HepG2 (cell line): Measurements from ENCODE around the gene HELZ2. TPM values are rescaled to one million over a fixed set of nuclear protein-coding genes. Genes with fewer than 3 reads are reported as not detected.

ENCODE experiments used
- DR1 ChIP-seq: sonication (generic); formaldehyde crosslinking; IDR thresholded peaks from 2 replicates; pipeline ENCODE4 v1.8.0; 2021; ENCODE audit warnings: mild to moderate bottlenecking, missing genetic modification reagents, inconsistent platforms
- E2F2 ChIP-seq: sonication (generic); formaldehyde crosslinking; IDR thresholded peaks from 2 replicates; pipeline ENCODE4 v1.4.0; 2020; ENCODE audit warnings: missing genetic modification reagents, borderline replicate concordance
- HHEX ChIP-seq: IDR thresholded peaks from 2 replicates; pipeline ENCODE4 v1.6.1; 2016; ENCODE audit warnings: control low read depth
- HNRNPLL ChIP-seq: fragments of 200-400 bp; formaldehyde crosslinking; IDR thresholded peaks from 2 replicates; pipeline ENCODE4 v1.6.1; 2017; ENCODE audit warnings: mild to moderate bottlenecking, low read depth, low read length; ENCODE audit not compliant: poor library complexity, severe bottlenecking
- IRX3 ChIP-seq: sonication (generic); formaldehyde crosslinking; IDR thresholded peaks from 2 replicates; pipeline ENCODE4 v1.8.1; 2023; ENCODE audit warnings: mild to moderate bottlenecking, low read depth, missing genetic modification reagents, borderline replicate concordance
- JUND ChIP-seq: sonication (generic); formaldehyde crosslinking; IDR thresholded peaks from 2 replicates; pipeline ENCODE4 v1.8.0; 2022; ENCODE audit warnings: mild to moderate bottlenecking, missing genetic modification reagents
- MLLT10 ChIP-seq: sonication (generic); formaldehyde crosslinking; IDR thresholded peaks from 2 replicates; pipeline ENCODE4 v1.4.0; 2020; ENCODE audit warnings: missing genetic modification reagents
- NFKBIZ ChIP-seq: IDR thresholded peaks from 2 replicates; pipeline ENCODE4 v1.6.1; 2018; ENCODE audit warnings: missing genetic modification reagents, missing compliant biosample characterization
- PBX2 ChIP-seq: IDR thresholded peaks from 2 replicates; pipeline ENCODE4 v1.6.1; 2016; ENCODE audit warnings: control low read depth
- PHF20 ChIP-seq: sonication (generic); formaldehyde crosslinking; IDR thresholded peaks from 2 replicates; pipeline ENCODE4 v1.5.0; 2020; ENCODE audit warnings: mild to moderate bottlenecking, missing genetic modification reagents
- SIN3B ChIP-seq: fragments of 150-350 bp; IDR thresholded peaks from 2 replicates; pipeline ENCODE4 v1.6.1; 2014; ENCODE audit warnings: low read length
- SOX5 ChIP-seq: IDR thresholded peaks from 2 replicates; pipeline ENCODE4 v1.6.1; 2016; ENCODE audit warnings: borderline replicate concordance
- THAP11 ChIP-seq: IDR thresholded peaks from 2 replicates; pipeline ENCODE4 v1.6.1; 2016; ENCODE audit warnings: missing biosample characterization, missing genetic modification reagents
- YEATS2 ChIP-seq: sonication (generic); formaldehyde crosslinking; IDR thresholded peaks from 2 replicates; pipeline ENCODE4 v1.4.0; 2020; ENCODE audit warnings: missing genetic modification reagents, borderline replicate concordance
- ZBED4 ChIP-seq: sonication (generic); formaldehyde crosslinking; IDR thresholded peaks from 2 replicates; pipeline ENCODE4 v1.4.0; 2020; ENCODE audit warnings: missing genetic modification reagents, borderline replicate concordance
- ZNF143 ChIP-seq: sonication (generic); formaldehyde crosslinking; IDR thresholded peaks from 2 replicates; pipeline ENCODE4 v1.4.0; 2020; ENCODE audit warnings: missing genetic modification reagents
- ZNF510 ChIP-seq: sonication (generic); formaldehyde crosslinking; IDR thresholded peaks from 2 replicates; pipeline ENCODE4 v1.4.0; 2020; ENCODE audit warnings: low read depth, mild to moderate bottlenecking, missing genetic modification reagents
- ZNF7 ChIP-seq: IDR thresholded peaks from 2 replicates; pipeline ENCODE4 v1.6.1; 2016; ENCODE audit warnings: missing biosample characterization, missing genetic modification reagents
- ZNF713 ChIP-seq: sonication (generic); formaldehyde crosslinking; IDR thresholded peaks from 2 replicates; pipeline ENCODE4 v1.4.0; 2020; ENCODE audit warnings: mild to moderate bottlenecking, missing genetic modification reagents
- ZNF776 ChIP-seq: sonication (generic); formaldehyde crosslinking; IDR thresholded peaks from 2 replicates; pipeline ENCODE4 v1.4.0; 2020; ENCODE audit warnings: mild to moderate bottlenecking, missing genetic modification reagents
- polyA plus RNA-seq, 8 experiments: library from polyadenylated mRNA; depleted of rRNA in 3 of 8; stranded (reverse) in 7 of 8; unstranded in 1 of 8; fragments of >200 nt; fragmentation: Illumina TruSeq in 4 of 8; extraction: Trizol in 4 of 8; gene quantifications; 2 replicates each; pipeline versions ENCODE4 v1.2.1 to v1.2.3, GENCODE V29; 2011 to 2016; ENCODE audit warnings: low read depth in 4 of 8, missing spikeins in 1 of 8, mixed read lengths in 1 of 8; ENCODE audit not compliant: insufficient read depth in 1 of 8
- total RNA-seq, 5 experiments: library from RNA; depleted of rRNA; stranded (reverse); fragments of >200 nt; fragmentation: Illumina TruSeq; extraction: Trizol; gene quantifications; 2 replicates each; pipeline ENCODE4 v1.2.3, GENCODE V29; 2016; ENCODE audit warnings: low read depth in 1 of 5
- TF ChIP-seq, protein P1 (sequence below): sonication (generic); formaldehyde crosslinking; IDR thresholded peaks from 2 replicates; pipeline ENCODE4 v1.5.0; 2020; ENCODE audit warnings: missing genetic modification reagents

HELZ2 gene
- total and polyA plus RNA-seq, 2 of the 13 experiments (the other 11 are each of a cell fraction or from before 2014, with no cell fraction given): 9.6 to 10.1 TPM

GRCh38 chr20:63577317-63577894, 3.4 kb upstream of the HELZ2 start (continued):
- TF ChIP-seq ZNF713 (CRISPR knock-in tag) (no peak), ZNF510 (CRISPR knock-in tag) (no peak), YEATS2 (CRISPR knock-in tag) (peak; percentile 40; the same call in 1 of the 2 replicates), ZNF7 (CRISPR knock-in tag) (no peak), IRX3 (CRISPR knock-in tag) (0 out of 2 replicates have a peak, but pooled peaks have one; percentile 49), JUND (CRISPR knock-in tag) (0 out of 2 replicates have a peak, but pooled peaks have one; percentile 21), HNRNPLL (peak; percentile 30), SOX5 (CRISPR knock-in tag) (peak; percentile 42; the same call in 1 of the 2 replicates), PHF20 (0 out of 2 replicates have a peak, but pooled peaks have one; percentile 20), DR1 (CRISPR knock-in tag) (peak; percentile 32; the same call in 1 of the 2 replicates), ZNF776 (CRISPR knock-in tag) (0 out of 2 replicates have a peak, but pooled peaks have one; percentile 45), PBX2 (CRISPR knock-in tag) (peak; percentile 17; the same call in 1 of the 2 replicates), MLLT10 (no peak), NFKBIZ (CRISPR knock-in tag) (peak; percentile 77; the same call in 1 of the 2 replicates), ZNF143 (CRISPR knock-in tag) (0 out of 2 replicates have a peak, but pooled peaks have one; percentile 19), THAP11 (CRISPR knock-in tag) (peak; percentile 67), E2F2 (CRISPR knock-in tag) (peak; percentile 57; the same call in 1 of the 2 replicates), HHEX (CRISPR knock-in tag) (0 out of 2 replicates have a peak, but pooled peaks have one; percentile 35), SIN3B (no peak), ZBED4 (CRISPR knock-in tag) (0 out of 2 replicates have a peak, but pooled peaks have one; percentile 30)
- TF ChIP-seq, protein P1, sequence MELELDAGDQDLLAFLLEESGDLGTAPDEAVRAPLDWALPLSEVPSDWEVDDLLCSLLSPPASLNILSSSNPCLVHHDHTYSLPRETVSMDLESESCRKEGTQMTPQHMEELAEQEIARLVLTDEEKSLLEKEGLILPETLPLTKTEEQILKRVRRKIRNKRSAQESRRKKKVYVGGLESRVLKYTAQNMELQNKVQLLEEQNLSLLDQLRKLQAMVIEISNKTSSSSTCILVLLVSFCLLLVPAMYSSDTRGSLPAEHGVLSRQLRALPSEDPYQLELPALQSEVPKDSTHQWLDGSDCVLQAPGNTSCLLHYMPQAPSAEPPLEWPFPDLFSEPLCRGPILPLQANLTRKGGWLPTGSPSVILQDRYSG (CRISPR knock-in tag): 0 out of 2 replicates have a peak, but pooled peaks have one; percentile 41
